Endodermal cell (in vitro differentiated cells): ENCODE results near the gene IFNA5. TPM values are rescaled to one million over a fixed set of nuclear protein-coding genes. Genes with fewer than 3 reads are reported as not detected.

ENCODE experiments used
- DNase-seq: peaks from one replicate; pipeline ENCODE4 v3.0.0-alpha.2; 2017
- H3K27ac ChIP-seq: 2 replicates; pipeline ENCODE4 v1.5.1; 2013; ENCODE audit warnings: mild to moderate bottlenecking, low read depth, low read length, moderate library complexity
- H3K27me3 ChIP-seq: 2 replicates; pipeline ENCODE4 v1.6.1; 2013; ENCODE audit warnings: mild to moderate bottlenecking, low read length, moderate library complexity; ENCODE audit not compliant: insufficient read depth, control insufficient read depth, poor library complexity, severe bottlenecking
- H3K36me3 ChIP-seq: 2 replicates; pipeline ENCODE4 v1.7.0; 2013; ENCODE audit warnings: mild to moderate bottlenecking, low read length, moderate library complexity; ENCODE audit not compliant: control insufficient read depth, insufficient read depth
- H3K4me1 ChIP-seq: one replicate; pipeline ENCODE4 v1.7.0; 2013; ENCODE audit warnings: low read length; ENCODE audit not compliant: control insufficient read depth, insufficient read depth
- H3K4me3 ChIP-seq: 2 replicates; pipeline ENCODE4 v1.5.1; 2013; ENCODE audit warnings: mild to moderate bottlenecking, low read length, moderate library complexity
- H3K9ac ChIP-seq: 2 replicates; pipeline ENCODE4 v1.6.1; 2013; ENCODE audit warnings: mild to moderate bottlenecking, low read length, moderate library complexity; ENCODE audit not compliant: poor library complexity, severe bottlenecking; ENCODE audit errors: extremely low read depth
- H3K9me3 ChIP-seq: 2 replicates; pipeline ENCODE4 v1.6.1; 2013; ENCODE audit warnings: mild to moderate bottlenecking, low read length, moderate library complexity; ENCODE audit not compliant: control insufficient read depth
- H3K27ac Mint-ChIP-seq: 2 replicates; pipeline ENCODE4 v1.8.0; 2020; ENCODE audit warnings: mixed read lengths
- H3K27me3 Mint-ChIP-seq: 2 replicates; pipeline ENCODE4 v1.8.0; 2021; ENCODE audit warnings: mild to moderate bottlenecking, mixed read lengths; ENCODE audit not compliant: insufficient read depth
- H3K36me3 Mint-ChIP-seq: 2 replicates; pipeline ENCODE4 v1.8.0; 2020; ENCODE audit warnings: low read depth, mixed read lengths
- H3K4me1 Mint-ChIP-seq: 2 replicates; pipeline ENCODE4 v1.8.0; 2020; ENCODE audit warnings: mixed read lengths
- H3K4me3 Mint-ChIP-seq: 2 replicates; pipeline ENCODE4 v1.8.0; 2020; ENCODE audit warnings: mild to moderate bottlenecking, moderate library complexity, mixed read lengths
- H3K9me3 Mint-ChIP-seq: 2 replicates; pipeline ENCODE4 v1.8.0; 2020; ENCODE audit warnings: mild to moderate bottlenecking, mixed read lengths
- WGBS, 2 experiments: methylation state at CpG; one replicate each; pipeline versions ENCODE4 v1.1.5 to v1.1.7; 2013; ENCODE audit warnings: missing lambda C conversion rate in 2 of 2, mixed read lengths in 1 of 2; ENCODE audit not compliant: insufficient coverage in 1 of 2, insufficient read length in 1 of 2; 5-methylcytosine and 5-hydroxymethylcytosine counted together
- total RNA-seq, 2 donors: library from RNA; stranded (reverse); fragmentation: NEBNext Ultra II Directional in 1 of 2; extraction: Animal tissue kit (Norgen Biotek cat#: 25700) in 1 of 2; gene quantifications; 2 replicates in 1 of 2; 3 replicates in 1 of 2; pipeline ENCODE4 v1.2.1, GENCODE V29; 2021
- TF ChIP-seq, protein P1 (sequence below): fragments of 200-600 bp; sonication (generic); conservative IDR thresholded peaks from 2 replicates; pipeline ENCODE4 v1.5.0; 2021; ENCODE audit warnings: antibody characterized with exemption, mild to moderate bottlenecking

Gene IFNA5
- total RNA-seq, 2 donors from 2014 or later: not detected

DNA sequence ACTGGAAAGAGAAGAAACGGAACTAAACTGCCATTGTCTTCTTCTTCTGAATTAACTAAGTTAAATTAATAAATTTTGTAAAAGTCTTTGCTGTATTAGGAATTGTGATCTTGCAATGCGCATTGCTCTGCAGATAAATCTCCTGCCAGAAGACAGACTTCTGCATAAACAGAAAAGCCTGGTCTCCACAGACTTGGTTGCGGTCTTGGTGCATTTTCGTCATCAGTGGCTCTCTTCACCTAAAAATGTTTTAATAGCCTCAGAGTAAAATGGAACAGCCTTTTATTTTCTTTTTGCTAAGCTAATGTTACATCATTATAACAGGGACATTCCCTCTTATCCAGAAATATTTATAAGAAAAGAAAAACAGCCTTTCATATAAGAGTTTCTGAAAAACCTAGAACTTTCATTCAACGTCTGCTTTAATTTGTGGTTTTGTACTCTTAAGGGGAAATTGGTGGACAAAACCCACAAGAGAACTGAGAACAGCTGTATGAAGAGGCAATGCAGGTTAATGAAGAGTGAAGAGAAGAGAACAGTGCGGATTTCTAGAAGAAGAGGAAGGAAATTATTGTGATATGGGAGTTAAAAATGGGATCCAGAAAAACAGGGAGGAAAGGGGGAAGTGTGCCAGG lies 10.1 kb downstream of the IFNA5 start:
- Mint-ChIP-seq H3K9me3 (no peaks in the 10 kb centered on the region), H3K4me3 (no peak overlapping the region), H3K4me1 (no peaks in the 10 kb centered on the region), H3K36me3 (no peaks in the 10 kb centered on the region), H3K27ac (no peak overlapping the region), H3K27me3 (peaks cover 77% of the 10 kb centered on the region)
- no peaks in the 10 kb centered on the region for H3K4me1 ChIP-seq
- H3K36me3 ChIP-seq: no peaks in the 10 kb centered on the region
- no peak overlapping the region for H3K4me3 ChIP-seq
- WGBS, 2 experiments: 83 to 97% methylated on average over 4 to 6 of the region's 6 CpGs
- no peaks in the 10 kb centered on the region for H3K9me3 ChIP-seq
- no peak overlapping the region for H3K27ac ChIP-seq
- no peak overlapping the region for H3K9ac ChIP-seq
- H3K27me3 ChIP-seq: peaks cover 67% of the 10 kb centered on the region
- DNase-seq: no peak
- TF ChIP-seq, protein P1, sequence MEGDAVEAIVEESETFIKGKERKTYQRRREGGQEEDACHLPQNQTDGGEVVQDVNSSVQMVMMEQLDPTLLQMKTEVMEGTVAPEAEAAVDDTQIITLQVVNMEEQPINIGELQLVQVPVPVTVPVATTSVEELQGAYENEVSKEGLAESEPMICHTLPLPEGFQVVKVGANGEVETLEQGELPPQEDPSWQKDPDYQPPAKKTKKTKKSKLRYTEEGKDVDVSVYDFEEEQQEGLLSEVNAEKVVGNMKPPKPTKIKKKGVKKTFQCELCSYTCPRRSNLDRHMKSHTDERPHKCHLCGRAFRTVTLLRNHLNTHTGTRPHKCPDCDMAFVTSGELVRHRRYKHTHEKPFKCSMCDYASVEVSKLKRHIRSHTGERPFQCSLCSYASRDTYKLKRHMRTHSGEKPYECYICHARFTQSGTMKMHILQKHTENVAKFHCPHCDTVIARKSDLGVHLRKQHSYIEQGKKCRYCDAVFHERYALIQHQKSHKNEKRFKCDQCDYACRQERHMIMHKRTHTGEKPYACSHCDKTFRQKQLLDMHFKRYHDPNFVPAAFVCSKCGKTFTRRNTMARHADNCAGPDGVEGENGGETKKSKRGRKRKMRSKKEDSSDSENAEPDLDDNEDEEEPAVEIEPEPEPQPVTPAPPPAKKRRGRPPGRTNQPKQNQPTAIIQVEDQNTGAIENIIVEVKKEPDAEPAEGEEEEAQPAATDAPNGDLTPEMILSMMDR: no peak

DNA sequence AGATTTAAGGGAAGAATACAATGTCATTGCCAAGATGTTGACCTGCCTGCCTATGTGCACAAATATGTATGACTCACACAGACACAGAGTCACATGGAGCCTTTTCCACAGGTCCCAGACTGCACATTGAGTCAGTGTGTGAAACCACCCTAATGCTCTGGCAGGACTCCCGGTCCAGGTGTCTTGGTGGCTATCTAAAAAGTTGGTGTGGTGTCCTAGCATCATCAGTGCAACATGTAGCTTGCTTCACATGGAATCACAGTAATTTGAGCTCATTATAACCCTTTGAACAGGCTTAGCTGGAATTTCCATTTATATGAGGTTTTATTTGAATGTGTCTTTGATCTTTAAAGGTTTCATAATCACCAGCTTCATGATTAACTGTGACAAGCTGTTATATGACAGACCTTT lies 10.7 kb downstream of the IFNA5 start:
- WGBS, 2 experiments: 82% methylated on average over 1 of the region's 1 CpG; no CpG with 5 or more reads in 1 of the 2 experiments
- no peak overlapping the region for H3K4me3 ChIP-seq
- no peaks in the 10 kb centered on the region for H3K4me1 ChIP-seq
- Mint-ChIP-seq H3K9me3 (no peaks in the 10 kb centered on the region), H3K27ac (no peak overlapping the region), H3K27me3 (peaks cover 76% of the 10 kb centered on the region), H3K36me3 (no peaks in the 10 kb centered on the region), H3K4me1 (no peaks in the 10 kb centered on the region), H3K4me3 (no peak overlapping the region)
- no peak overlapping the region for H3K9ac ChIP-seq
- H3K27me3 ChIP-seq: peaks cover 73% of the 10 kb centered on the region
- no peaks in the 10 kb centered on the region for H3K9me3 ChIP-seq
- TF ChIP-seq, protein P1: no peak
- H3K36me3 ChIP-seq: no peaks in the 10 kb centered on the region
- no peak for DNase-seq
- no peak overlapping the region for H3K27ac ChIP-seq

DNA sequence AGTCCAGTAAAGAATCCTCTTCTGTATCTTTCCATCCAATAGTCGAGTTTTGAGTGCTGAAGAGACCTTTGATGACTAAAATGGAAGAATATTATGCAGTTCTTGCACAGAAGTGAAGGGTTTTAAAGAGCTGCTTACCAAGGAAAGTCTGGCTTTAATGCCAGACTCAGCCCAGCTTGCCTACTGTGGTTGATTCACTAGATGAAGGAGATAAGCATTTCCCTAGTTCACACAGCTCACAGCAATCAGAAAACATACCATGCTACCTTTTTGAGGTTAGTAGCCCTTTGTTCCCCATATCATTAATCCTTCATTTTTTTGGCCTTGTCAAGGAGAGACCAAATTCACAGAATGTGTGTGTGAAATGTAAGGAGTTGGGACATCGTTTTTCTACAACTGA lies 15.3 kb downstream of the IFNA5 start:
- no peaks in the 10 kb centered on the region for H3K4me1 ChIP-seq
- H3K36me3 ChIP-seq: no peaks in the 10 kb centered on the region
- H3K9me3 ChIP-seq: no peaks in the 10 kb centered on the region
- TF ChIP-seq, protein P1: no peak
- WGBS, 2 experiments: 61 to 63% methylated on average over 2 of the region's 2 CpGs
- Mint-ChIP-seq H3K4me1 (no peaks in the 10 kb centered on the region), H3K27me3 (peaks cover 93% of the 10 kb centered on the region), H3K4me3 (no peak overlapping the region), H3K27ac (no peak overlapping the region), H3K9me3 (no peaks in the 10 kb centered on the region), H3K36me3 (no peaks in the 10 kb centered on the region)
- no peak overlapping the region for H3K27ac ChIP-seq
- no peak overlapping the region for H3K9ac ChIP-seq
- peaks cover 84% of the 10 kb centered on the region for H3K27me3 ChIP-seq
- DNase-seq: no peak
- no peak overlapping the region for H3K4me3 ChIP-seq
